Measurements from ENCODE around the gene VPS39.

The VPS39 gene

DNA sequence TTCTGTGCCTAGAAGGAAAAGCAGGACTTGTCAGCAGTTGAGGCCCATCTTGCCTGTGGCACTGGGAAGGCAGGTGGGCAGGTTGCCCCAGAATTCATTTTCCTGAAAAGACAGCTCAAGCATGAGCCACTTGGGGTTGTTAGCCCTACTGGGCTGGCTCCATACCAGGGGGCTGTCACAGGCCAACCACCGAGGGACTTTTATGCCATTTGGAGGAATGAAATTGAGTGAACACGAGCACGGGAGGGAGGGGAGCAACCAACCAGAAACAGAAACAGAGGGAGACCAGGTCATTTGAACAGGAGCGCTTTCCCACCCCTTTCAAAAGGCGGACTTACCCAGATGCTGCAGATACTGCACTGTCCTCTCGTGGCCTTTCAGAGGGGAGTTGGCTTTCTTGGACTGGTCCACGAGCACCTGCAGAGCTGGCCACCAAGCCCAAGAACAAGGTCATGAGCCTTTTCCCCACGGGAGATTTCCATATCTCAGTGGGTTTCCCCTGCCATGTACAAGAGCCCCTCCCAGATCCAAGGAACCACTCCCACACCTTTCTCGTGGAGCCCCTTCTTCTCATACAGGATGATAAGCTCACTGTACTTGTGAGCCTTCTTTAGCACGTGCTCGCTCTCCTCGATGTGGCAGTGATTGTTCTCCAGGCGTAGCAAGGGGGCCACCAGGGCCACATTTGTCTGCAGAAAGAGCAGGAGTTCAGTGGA, 41.7 kb downstream of the VPS39 start:
- ChIA-PET CTCF (no interaction called here), POLR2A (ENCODE audit: low non-redundant PET) (no interaction called here)
- TF ChIP-seq, protein P1, sequence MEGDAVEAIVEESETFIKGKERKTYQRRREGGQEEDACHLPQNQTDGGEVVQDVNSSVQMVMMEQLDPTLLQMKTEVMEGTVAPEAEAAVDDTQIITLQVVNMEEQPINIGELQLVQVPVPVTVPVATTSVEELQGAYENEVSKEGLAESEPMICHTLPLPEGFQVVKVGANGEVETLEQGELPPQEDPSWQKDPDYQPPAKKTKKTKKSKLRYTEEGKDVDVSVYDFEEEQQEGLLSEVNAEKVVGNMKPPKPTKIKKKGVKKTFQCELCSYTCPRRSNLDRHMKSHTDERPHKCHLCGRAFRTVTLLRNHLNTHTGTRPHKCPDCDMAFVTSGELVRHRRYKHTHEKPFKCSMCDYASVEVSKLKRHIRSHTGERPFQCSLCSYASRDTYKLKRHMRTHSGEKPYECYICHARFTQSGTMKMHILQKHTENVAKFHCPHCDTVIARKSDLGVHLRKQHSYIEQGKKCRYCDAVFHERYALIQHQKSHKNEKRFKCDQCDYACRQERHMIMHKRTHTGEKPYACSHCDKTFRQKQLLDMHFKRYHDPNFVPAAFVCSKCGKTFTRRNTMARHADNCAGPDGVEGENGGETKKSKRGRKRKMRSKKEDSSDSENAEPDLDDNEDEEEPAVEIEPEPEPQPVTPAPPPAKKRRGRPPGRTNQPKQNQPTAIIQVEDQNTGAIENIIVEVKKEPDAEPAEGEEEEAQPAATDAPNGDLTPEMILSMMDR (conservative IDR thresholded peaks at IDR 0.05; ENCODE audit: low read depth), result no peak
- DNase-seq (ENCODE audit: low spot score), result no peak
- H3K27ac ChIP-seq, result no peak overlapping the region

DNA sequence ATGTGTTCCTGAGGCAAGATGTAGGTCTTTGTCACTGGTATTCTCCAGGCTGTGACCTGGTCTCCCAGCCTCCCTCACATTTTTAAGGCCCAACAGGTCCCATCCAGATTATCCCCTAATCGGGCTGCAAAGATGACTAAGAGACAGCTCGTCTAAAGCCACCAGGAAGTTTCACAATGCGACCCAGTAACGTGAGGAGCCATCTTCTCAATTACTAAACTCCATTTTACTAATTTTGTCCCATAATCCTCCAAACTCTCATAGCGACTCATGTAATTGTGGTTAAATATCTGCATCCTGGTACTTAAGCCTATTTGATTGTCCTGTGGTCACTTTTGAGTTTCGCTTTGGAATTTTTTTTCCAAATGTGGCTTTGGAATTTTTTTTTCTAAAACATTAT, 43.0 kb downstream of the VPS39 start:
- no peak for DNase-seq (ENCODE audit: low spot score)
- ChIA-PET CTCF (interaction anchor here (0.7 kb wide), 1 partner anchor 110 kb away, joined by 5 read pairs; no protein-coding TSS in a partner anchor), POLR2A (ENCODE audit: low non-redundant PET) (no interaction called here)
- TF ChIP-seq, protein P1 (conservative IDR thresholded peaks at IDR 0.05; ENCODE audit: low read depth), result no peak
- H3K27ac ChIP-seq, result peak overlapping the region; percentile 33; the same call in 1 of the 2 replicates

DNA sequence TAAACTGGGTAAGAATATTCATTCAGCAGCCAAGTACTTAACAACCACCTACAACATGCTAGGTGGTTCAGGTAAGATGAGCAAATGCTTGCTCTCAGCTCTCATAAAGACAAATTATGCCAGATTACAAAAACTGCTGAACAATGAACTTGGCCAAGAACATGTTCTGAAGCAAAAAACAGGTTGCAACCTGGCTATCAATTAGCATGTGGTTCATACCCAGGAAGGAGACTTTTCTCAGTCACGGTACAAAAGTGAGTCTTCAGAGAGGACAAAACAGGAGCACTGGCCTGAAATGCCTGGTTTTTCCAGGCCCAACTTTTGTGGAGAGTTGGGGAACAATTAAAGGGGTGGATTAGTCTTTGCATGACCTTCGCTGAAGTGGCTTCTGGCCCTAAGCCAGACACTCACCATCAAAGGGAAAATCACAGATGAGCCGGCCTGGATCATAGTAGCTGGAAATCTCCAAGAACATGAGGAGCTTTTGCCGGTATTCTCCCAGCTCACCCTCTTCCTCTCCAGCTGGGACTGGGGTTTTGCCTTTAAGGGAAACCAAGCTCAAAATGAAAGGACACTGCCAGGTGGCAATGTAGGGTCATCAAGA, 44.1 kb downstream of the VPS39 start:
- H3K27ac ChIP-seq, result peak overlapping the region; percentile 33
- POLR2A ChIA-PET (ENCODE audit: low non-redundant PET), result no interaction called here
- TF ChIP-seq, protein P1 (conservative IDR thresholded peaks at IDR 0.05; ENCODE audit: low read depth), result no peak
- no peak for DNase-seq (ENCODE audit: low spot score)
- CTCF ChIA-PET, result interaction anchor here (1.1 kb wide), 1 partner anchor 11 kb away, joined by 3 read pairs; no protein-coding TSS in a partner anchor

DNA sequence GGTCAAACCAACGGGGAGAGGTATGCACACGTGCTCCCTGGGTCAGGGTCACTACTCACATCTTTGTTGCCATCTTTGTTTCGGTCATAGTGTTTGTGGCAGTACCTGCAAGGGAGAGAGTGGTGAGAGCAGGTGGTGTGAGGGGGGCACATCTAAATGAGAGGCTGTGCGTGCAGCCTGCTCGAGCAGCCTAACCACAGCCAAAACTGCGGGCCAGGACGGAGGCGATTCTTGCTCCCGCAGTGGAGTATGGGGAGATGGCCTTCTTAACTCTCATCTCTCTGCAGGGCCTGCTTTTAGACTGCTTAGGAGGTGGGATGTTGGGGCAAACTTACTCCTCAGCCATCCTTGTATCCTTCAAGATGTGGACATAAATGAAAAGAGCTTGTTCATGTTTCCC, 44.8 kb downstream of the VPS39 start:
- POLR2A ChIA-PET (ENCODE audit: low non-redundant PET), result no interaction called here
- CTCF ChIA-PET, result interaction anchor here (1.1 kb wide), 1 partner anchor 12 kb away, joined by 3 read pairs; no protein-coding TSS in a partner anchor
- no peak for DNase-seq (ENCODE audit: low spot score)
- H3K27ac ChIP-seq, result no peak overlapping the region
- TF ChIP-seq, protein P1 (conservative IDR thresholded peaks at IDR 0.05; ENCODE audit: low read depth), result no peak

DNA sequence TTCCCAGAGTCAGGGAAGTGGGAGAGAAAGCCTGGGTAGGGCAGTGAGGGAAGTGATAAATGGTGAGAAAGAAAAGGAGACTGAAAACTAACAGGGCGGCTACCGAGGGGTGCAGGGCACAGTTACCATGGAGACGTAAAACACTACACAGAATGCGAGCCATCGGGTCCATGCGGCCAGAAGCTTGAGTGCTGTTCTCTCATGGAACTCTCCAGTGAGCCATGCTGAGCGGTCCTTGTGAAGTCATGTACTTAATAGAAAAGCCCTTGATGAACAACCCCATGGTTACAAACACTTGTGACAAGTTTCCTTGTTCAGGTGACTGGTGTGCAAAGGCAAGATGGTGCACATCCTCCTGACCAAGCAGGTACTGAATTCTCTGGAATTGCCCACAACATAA, 48.0 kb downstream of the VPS39 start:
- TF ChIP-seq, protein P1 (conservative IDR thresholded peaks at IDR 0.05; ENCODE audit: low read depth), result no peak

DNA sequence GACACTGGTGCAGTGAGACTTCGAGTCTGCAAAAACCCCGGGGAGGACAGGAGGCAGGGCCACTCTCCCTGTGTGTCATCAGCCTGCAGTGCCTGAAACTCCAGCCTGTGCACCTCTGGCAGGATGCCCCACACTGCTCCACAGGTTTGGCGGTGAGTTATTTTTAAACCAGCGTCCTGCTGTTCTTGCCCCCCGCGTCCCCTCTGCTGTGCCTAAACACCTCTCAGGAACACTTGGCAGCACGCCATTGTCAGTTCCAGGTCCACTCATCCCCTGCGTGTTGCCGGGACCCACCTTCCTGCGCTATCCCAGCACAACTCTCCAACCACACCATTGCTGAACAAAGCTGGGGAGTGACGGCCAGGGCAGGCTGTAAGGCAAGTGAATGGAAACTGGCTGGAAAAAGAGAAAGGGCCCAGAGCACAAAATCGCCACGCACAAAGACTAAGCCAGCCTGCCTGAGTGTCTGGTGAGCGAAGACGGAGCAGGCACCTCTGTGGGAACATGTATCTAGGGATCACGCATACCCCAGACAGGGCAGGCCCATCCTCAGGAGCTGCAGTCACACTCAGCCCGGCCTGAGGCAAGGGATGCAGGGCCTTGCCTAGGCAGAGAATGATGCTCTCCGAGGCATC, 48.6 kb downstream of the VPS39 start:
- H3K27ac ChIP-seq, result peak overlapping the region; percentile 29
- ChIA-PET CTCF (no interaction called here), POLR2A (ENCODE audit: low non-redundant PET) (interaction anchor here (0.5 kb wide), 1 partner anchor 328 kb away, joined by 5 read pairs; no protein-coding TSS in a partner anchor)
- TF ChIP-seq, protein P1 (conservative IDR thresholded peaks at IDR 0.05; ENCODE audit: low read depth), result no peak
- DNase-seq (ENCODE audit: low spot score), result no peak

More for the DNA sequence above, 48.0 kb downstream of the VPS39 start:
- ChIA-PET POLR2A (ENCODE audit: low non-redundant PET) (no interaction called here), CTCF (no interaction called here)
- peak overlapping the region; percentile 29 for H3K27ac ChIP-seq
- no peak for DNase-seq (ENCODE audit: low spot score)

Measured in RWPE1 (cell line).